Kidney (tissue), 14 donors: ENCODE results near the gene IFI16. TPM values are rescaled to one million over a fixed set of nuclear protein-coding genes. Genes with fewer than 3 reads are reported as not detected.

Experiments used
- DNase-seq, 5 donors: peaks; one replicate each; pipeline ENCODE4 v3.0.0-alpha.2; 2013 to 2020
- FAIRE-seq: peaks from 2 replicates; lab custom pipeline; 2012; peaks lifted over from hg19 to GRCh38; lab: Jason Lieb, UNC
- H3K27ac ChIP-seq, 2 donors: one replicate each; pipeline ENCODE4 v1.7.0; 2013; ENCODE audit warnings: low read depth in 2 of 2, low read length in 2 of 2, inconsistent platforms in 1 of 2
- H3K27me3 ChIP-seq: one replicate; pipeline ENCODE4 v1.7.1; 2013; ENCODE audit warnings: low read length, inconsistent platforms; ENCODE audit not compliant: control insufficient read depth, insufficient read depth
- H3K36me3 ChIP-seq, 3 donors: one replicate each; pipeline versions ENCODE4 v1.7.0 to v1.7.1; 2013; ENCODE audit warnings: low read length in 3 of 3, control low read depth in 1 of 3, inconsistent platforms in 1 of 3; ENCODE audit not compliant: insufficient read depth in 3 of 3, control insufficient read depth in 2 of 3
- H3K4me1 ChIP-seq, 3 donors: one replicate each; pipeline versions ENCODE4 v1.7.0 to v1.7.1; 2013; ENCODE audit warnings: low read length in 3 of 3, inconsistent platforms in 1 of 3, low read depth in 1 of 3; ENCODE audit not compliant: control insufficient read depth in 2 of 3, insufficient read depth in 2 of 3
- H3K4me3 ChIP-seq, 3 donors: one replicate each; pipeline versions ENCODE4 v1.7.0 to v1.8.1; 2013; ENCODE audit warnings: low read length in 3 of 3, control low read depth in 1 of 3, inconsistent platforms in 1 of 3
- H3K9ac ChIP-seq, 3 donors: one replicate each; pipeline versions ENCODE4 v1.7.0 to v1.7.1; 2013; ENCODE audit warnings: low read length in 3 of 3, control low read depth in 1 of 3, inconsistent platforms in 1 of 3
- H3K9me3 ChIP-seq, 3 donors: one replicate each; pipeline versions ENCODE4 v1.7.0 to v1.7.1; 2013; ENCODE audit warnings: low read length in 3 of 3, control low read depth in 1 of 3, inconsistent platforms in 1 of 3; ENCODE audit not compliant: control insufficient read depth in 2 of 3, insufficient read depth in 1 of 3
- intact Hi-C: fragments of 100-400 bp; cut with DNase I; formaldehyde crosslinking; loops from one replicate; pipeline ENCODE4 v1.11.1; 2022
- polyA plus RNA-seq: library from polyadenylated mRNA; stranded (reverse); fragments of 350-450 nt; fragmentation: Illumina TruSeq; extraction: RNeasy Lipid Tissue Mini Kit (QIAGEN cat#74804); gene quantifications from one replicate; pipeline ENCODE4 v1.2.3, GENCODE V29; 2014; ENCODE audit warnings: low read depth, low replicate concordance; ENCODE audit not compliant: insufficient read depth
- total RNA-seq: library from RNA; stranded (reverse); fragmentation: NEBNext Ultra II Directional; extraction: Animal tissue kit (Norgen Biotek cat#: 25700); gene quantifications from one replicate; pipeline ENCODE4 v1.2.1, GENCODE V29; 2021
- TF ChIP-seq, protein P1 (sequence below): IDR thresholded peaks from 3 replicates; pipeline ENCODE4 v1.5.1; 2012; ENCODE audit warnings: mild to moderate bottlenecking, moderate library complexity, borderline replicate concordance; ENCODE audit not compliant: insufficient read depth; ENCODE audit errors: extremely low read depth
- donor health status: control.
- donor health status: control.
- donor health status: control.
- donor health status: control.
- donor health status: control.
- donor health status: DM: yes; HTN: yes; CAD: no.
- donor health status: Normal renal cell carcinoma (clear cell type).

The IFI16 gene
- total and polyA plus RNA-seq, 2 donors from 2014 or later: 30.0 to 91.8 TPM

DNA sequence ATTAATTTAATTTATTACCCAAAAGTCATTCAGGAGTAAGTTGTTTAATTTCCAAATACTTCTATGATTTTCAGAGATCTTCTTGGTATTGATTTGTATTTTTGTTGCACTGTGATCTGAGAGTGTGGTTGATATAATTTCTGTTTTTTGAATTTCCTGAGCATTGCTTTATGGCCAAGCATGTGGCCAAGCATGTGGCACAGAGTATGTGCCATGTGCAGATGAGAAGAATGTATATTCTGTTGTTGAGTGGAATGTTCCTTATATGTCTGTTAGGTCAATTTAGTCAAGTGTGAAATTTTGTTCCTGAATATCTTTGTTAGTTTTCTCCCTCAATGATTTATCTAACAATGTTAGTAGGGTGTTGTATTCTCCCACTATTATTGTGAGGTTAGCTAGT lies 25.3 kb upstream of the IFI16 start:
- H3K4me1 ChIP-seq: no peaks in the 10 kb centered on the region
- intact Hi-C loops: no loop called here
- H3K27ac ChIP-seq: no peak overlapping the region
- no peak overlapping the region for H3K4me3 ChIP-seq
- no peak overlapping the region for H3K9ac ChIP-seq
- DNase-seq (no peak), FAIRE-seq (no peak)
- TF ChIP-seq, protein P1, sequence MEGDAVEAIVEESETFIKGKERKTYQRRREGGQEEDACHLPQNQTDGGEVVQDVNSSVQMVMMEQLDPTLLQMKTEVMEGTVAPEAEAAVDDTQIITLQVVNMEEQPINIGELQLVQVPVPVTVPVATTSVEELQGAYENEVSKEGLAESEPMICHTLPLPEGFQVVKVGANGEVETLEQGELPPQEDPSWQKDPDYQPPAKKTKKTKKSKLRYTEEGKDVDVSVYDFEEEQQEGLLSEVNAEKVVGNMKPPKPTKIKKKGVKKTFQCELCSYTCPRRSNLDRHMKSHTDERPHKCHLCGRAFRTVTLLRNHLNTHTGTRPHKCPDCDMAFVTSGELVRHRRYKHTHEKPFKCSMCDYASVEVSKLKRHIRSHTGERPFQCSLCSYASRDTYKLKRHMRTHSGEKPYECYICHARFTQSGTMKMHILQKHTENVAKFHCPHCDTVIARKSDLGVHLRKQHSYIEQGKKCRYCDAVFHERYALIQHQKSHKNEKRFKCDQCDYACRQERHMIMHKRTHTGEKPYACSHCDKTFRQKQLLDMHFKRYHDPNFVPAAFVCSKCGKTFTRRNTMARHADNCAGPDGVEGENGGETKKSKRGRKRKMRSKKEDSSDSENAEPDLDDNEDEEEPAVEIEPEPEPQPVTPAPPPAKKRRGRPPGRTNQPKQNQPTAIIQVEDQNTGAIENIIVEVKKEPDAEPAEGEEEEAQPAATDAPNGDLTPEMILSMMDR: no peak
- H3K36me3 ChIP-seq: no peaks in the 10 kb centered on the region
- no peaks in the 10 kb centered on the region for H3K9me3 ChIP-seq
- H3K27me3 ChIP-seq: no peaks in the 10 kb centered on the region

DNA sequence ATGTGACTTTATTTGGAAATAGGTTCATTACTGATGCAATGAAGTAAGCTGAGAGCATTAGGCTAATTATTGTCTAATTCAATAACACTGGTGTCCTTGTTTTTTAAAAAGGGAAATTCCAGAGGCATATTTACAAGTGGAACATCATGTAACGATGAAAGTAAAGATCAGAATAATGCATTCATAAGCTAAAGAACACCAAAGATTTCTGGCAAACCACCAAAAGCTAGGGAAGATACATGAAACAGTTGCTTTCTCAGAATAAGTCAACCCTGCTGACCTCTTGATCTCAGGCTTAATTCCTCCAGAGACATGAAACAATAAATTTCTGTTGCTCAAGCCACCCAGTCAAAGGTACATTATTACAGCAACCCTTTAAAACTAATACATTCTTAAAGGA lies 20.3 kb upstream of the IFI16 start:
- no peaks in the 10 kb centered on the region for H3K27me3 ChIP-seq
- no peaks in the 10 kb centered on the region for H3K36me3 ChIP-seq
- TF ChIP-seq, protein P1: no peak
- intact Hi-C loops: no loop called here
- H3K4me3 ChIP-seq: no peak overlapping the region
- H3K9me3 ChIP-seq: no peaks in the 10 kb centered on the region
- DNase-seq (no peak), FAIRE-seq (no peak)
- no peaks in the 10 kb centered on the region for H3K4me1 ChIP-seq
- no peak overlapping the region for H3K27ac ChIP-seq
- H3K9ac ChIP-seq: no peak overlapping the region

DNA sequence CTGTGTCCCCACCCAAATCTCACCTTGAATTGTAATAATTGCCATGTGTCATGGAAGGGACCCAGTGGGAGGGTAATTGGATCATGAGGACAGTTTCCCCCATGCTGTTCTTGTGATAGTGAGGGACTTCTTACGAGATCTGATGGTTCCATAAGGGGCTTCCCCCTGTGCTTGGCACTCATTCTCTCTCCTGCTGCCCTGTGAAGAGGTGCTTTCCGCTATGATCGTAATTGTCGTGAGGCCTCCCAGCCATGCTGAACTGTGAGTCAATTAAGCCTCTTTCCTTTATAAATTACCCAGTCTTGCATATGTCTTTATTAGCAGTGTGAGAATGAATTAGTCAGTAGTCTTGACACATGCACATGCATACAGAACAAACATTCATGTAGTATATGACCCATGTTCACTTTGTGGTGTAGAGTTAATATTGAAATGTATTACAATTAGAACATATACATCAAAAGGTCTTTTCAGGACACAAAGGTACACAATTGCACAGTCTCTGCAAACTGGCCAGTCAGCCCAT lies 16.9 kb upstream of the IFI16 start:
- Histone ChIP-seq H3K4me3 (no peak overlapping the region), H3K27me3 (no peaks in the 10 kb centered on the region), H3K9me3 (peaks cover 0 to 3% (median 0%) of the 10 kb centered on the region in 3 donors), H3K27ac (no peak overlapping the region), H3K4me1 (no peaks in the 10 kb centered on the region), H3K9ac (no peak overlapping the region), H3K36me3 (no peaks in the 10 kb centered on the region)
- FAIRE-seq (no peak), DNase-seq (no peak)
- intact Hi-C loops: no loop called here
- TF ChIP-seq, protein P1: no peak

DNA sequence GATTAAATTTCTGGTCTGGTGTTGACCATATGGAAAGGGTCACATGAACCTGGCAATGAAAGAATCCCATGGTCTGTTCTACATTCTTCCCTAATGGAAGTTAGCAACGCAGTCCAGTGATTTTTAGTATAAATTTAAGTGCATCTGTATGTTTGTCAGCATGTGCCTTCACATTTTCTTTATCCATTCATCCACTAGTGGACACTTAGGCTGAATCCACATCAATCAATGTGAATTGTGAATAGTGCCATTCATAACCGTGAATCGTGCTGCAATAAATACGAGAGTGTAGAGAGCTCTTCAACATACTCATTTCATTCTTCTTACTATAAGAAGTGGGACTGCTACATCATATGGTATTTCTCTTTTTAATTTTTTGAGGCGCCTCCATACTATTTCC lies 12.7 kb upstream of the IFI16 start:
- Histone ChIP-seq H3K9ac (no peak overlapping the region), H3K27me3 (no peaks in the 10 kb centered on the region), H3K27ac (no peak overlapping the region), H3K4me3 (no peak overlapping the region), H3K36me3 (no peaks in the 10 kb centered on the region), H3K4me1 (no peaks in the 10 kb centered on the region), H3K9me3 (peaks cover 0 to 3% (median 0%) of the 10 kb centered on the region in 3 donors)
- FAIRE-seq: no peak
- DNase-seq: no peak
- intact Hi-C loops: no loop called here
- TF ChIP-seq, protein P1: no peak
